Testis (tissue), 2 donors: Measurements from ENCODE around the gene APCDD1L.

Experiments
- POLR2A ChIP-seq: fragments of 450-650 bp; IDR thresholded peaks from one replicate; pipeline ENCODE4 v1.6.1; 2017; ENCODE audit warnings: antibody characterized with exemption, mild to moderate bottlenecking, moderate library complexity
- TF ChIP-seq, protein P1 (sequence below), 3 experiments: fragments of 450-650 bp in 2 of 3; fragments of 200-600 bp in 1 of 3; sonication (generic) in 1 of 3; IDR thresholded peaks; one replicate each; pipeline ENCODE4 v1.5.1; 2016 to 2019; ENCODE audit warnings: antibody characterized with exemption in 3 of 3, mild to moderate bottlenecking in 2 of 3, moderate library complexity in 1 of 3

DNA sequence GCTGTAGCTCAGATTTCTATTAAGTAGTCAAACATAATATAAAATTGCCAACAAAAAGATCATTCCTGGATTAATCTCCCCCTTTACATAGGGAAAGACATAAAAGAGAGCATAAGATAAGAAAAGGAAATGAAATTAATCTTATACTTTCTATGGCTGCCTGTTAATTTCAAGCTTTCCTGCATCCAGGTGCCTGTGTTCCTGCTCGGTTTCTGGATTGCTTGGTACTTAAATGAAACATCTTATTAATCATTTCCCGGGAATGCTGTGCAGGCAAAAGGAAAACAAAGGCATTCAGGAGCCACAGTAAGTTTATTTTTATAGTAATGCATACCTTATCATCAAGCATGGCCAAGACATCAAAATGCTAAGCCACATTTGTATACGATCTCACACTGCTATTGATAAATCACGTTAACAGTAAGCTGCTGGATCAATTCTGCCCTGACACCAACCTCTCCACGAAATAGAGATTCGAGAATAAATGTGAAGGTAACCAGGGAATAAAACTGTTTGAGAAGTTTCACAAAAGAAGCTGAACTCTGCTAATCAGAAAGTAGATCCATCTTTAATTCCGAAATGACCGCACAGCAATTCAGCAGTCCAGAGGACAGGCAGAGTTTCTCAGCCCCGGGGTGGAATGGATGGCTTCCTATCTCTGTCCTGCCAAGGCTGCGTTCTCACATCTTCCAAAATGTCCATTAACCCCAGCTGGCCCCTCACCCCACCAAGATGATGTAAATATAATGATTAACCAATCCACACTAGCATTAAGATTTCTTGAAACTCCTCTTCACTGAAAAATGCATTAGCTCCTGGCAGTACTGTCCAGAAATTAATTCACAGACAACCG is 32.6 kb upstream of the APCDD1L start:
- TF ChIP-seq, protein P1, sequence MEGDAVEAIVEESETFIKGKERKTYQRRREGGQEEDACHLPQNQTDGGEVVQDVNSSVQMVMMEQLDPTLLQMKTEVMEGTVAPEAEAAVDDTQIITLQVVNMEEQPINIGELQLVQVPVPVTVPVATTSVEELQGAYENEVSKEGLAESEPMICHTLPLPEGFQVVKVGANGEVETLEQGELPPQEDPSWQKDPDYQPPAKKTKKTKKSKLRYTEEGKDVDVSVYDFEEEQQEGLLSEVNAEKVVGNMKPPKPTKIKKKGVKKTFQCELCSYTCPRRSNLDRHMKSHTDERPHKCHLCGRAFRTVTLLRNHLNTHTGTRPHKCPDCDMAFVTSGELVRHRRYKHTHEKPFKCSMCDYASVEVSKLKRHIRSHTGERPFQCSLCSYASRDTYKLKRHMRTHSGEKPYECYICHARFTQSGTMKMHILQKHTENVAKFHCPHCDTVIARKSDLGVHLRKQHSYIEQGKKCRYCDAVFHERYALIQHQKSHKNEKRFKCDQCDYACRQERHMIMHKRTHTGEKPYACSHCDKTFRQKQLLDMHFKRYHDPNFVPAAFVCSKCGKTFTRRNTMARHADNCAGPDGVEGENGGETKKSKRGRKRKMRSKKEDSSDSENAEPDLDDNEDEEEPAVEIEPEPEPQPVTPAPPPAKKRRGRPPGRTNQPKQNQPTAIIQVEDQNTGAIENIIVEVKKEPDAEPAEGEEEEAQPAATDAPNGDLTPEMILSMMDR (IDR thresholded peaks at IDR 0.05), result no peak
- no peak for TF ChIP-seq POLR2A
